Measurements from ENCODE around the gene TEK.

Gene TEK

DNA sequence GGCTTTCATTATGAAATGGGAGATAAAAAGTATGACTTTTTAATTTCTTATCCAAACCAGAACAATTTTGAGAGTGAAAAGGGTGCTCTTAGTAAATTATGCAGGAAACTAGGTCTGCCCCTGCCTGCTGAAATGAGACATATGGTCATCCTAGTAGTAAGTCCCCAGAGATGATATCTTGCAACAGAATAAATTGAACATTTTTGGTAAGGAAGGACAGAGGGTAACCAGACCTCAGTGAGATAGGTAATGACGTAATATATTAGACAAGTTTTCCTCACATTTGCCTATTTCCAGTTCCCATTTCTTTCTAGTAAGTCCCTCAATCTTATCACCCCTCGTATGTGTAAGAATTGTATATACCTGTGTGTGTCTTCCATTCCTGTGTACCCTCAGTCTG lies 96.2 kb downstream of the TEK start:
- TF ChIP-seq TCF12 (IDR thresholded peaks at IDR 0.05; ENCODE audit: low read depth): no peak
- no peak for TF ChIP-seq CREB1 (IDR thresholded peaks at IDR 0.05; ENCODE audit: low read depth)
- TF ChIP-seq YY1 (IDR thresholded peaks at IDR 0.05; ENCODE audit: low read depth): no peak
- no peak for TF ChIP-seq TEAD4 (IDR thresholded peaks at IDR 0.05)
- TF ChIP-seq TAF1 (IDR thresholded peaks at IDR 0.05; ENCODE audit: low read depth): no peak
- no peak for TF ChIP-seq EGR1 (IDR thresholded peaks at IDR 0.05)
- TF ChIP-seq, protein P1, sequence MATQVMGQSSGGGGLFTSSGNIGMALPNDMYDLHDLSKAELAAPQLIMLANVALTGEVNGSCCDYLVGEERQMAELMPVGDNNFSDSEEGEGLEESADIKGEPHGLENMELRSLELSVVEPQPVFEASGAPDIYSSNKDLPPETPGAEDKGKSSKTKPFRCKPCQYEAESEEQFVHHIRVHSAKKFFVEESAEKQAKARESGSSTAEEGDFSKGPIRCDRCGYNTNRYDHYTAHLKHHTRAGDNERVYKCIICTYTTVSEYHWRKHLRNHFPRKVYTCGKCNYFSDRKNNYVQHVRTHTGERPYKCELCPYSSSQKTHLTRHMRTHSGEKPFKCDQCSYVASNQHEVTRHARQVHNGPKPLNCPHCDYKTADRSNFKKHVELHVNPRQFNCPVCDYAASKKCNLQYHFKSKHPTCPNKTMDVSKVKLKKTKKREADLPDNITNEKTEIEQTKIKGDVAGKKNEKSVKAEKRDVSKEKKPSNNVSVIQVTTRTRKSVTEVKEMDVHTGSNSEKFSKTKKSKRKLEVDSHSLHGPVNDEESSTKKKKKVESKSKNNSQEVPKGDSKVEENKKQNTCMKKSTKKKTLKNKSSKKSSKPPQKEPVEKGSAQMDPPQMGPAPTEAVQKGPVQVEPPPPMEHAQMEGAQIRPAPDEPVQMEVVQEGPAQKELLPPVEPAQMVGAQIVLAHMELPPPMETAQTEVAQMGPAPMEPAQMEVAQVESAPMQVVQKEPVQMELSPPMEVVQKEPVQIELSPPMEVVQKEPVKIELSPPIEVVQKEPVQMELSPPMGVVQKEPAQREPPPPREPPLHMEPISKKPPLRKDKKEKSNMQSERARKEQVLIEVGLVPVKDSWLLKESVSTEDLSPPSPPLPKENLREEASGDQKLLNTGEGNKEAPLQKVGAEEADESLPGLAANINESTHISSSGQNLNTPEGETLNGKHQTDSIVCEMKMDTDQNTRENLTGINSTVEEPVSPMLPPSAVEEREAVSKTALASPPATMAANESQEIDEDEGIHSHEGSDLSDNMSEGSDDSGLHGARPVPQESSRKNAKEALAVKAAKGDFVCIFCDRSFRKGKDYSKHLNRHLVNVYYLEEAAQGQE (IDR thresholded peaks at IDR 0.05; ENCODE audit: low read depth): no peak
- no peak for TF ChIP-seq EP300 (IDR thresholded peaks at IDR 0.05; ENCODE audit: borderline replicate concordance)
- no peak for TF ChIP-seq RAD21 (IDR thresholded peaks at IDR 0.05; ENCODE audit: low read depth)
- no peak for TF ChIP-seq ZBTB7A (IDR thresholded peaks at IDR 0.05; ENCODE audit: low read depth)
- TF ChIP-seq, protein P2, sequence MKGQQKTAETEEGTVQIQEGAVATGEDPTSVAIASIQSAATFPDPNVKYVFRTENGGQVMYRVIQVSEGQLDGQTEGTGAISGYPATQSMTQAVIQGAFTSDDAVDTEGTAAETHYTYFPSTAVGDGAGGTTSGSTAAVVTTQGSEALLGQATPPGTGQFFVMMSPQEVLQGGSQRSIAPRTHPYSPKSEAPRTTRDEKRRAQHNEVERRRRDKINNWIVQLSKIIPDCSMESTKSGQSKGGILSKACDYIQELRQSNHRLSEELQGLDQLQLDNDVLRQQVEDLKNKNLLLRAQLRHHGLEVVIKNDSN (IDR thresholded peaks at IDR 0.05): no peak
- TF ChIP-seq, protein P3, sequence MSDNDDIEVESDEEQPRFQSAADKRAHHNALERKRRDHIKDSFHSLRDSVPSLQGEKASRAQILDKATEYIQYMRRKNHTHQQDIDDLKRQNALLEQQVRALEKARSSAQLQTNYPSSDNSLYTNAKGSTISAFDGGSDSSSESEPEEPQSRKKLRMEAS (IDR thresholded peaks at IDR 0.05): no peak
- no peak for TF ChIP-seq CEBPB (IDR thresholded peaks at IDR 0.05)
- no peak for TF ChIP-seq NFIC (IDR thresholded peaks at IDR 0.05)
- TF ChIP-seq FOXM1 (IDR thresholded peaks at IDR 0.05; ENCODE audit: borderline replicate concordance, low read depth): no peak

DNA sequence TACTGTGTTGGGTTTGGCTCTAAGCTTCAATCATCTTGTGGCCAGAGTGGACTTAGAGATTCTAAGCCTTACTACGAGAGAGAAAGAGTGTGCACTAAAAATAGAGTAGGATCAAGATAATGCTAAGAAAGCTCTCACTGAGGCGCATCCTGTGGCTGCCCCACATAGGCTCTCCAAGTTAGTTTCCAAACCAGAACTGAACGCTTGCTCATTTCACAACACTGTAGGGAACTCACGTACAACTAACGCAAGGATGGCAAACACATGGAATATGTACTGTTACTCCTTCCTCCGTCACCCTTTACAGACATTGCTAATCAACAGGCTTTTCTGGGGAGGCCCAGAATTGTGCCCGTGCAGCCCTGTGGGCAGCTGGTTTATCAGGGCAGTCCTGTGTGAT lies 97.0 kb downstream of the TEK start:
- TF ChIP-seq RAD21 (IDR thresholded peaks at IDR 0.05; ENCODE audit: low read depth) (no peak), TCF12 (IDR thresholded peaks at IDR 0.05; ENCODE audit: low read depth) (no peak), CREB1 (IDR thresholded peaks at IDR 0.05; ENCODE audit: low read depth) (no peak), NFIC (IDR thresholded peaks at IDR 0.05) (no peak), CEBPB (IDR thresholded peaks at IDR 0.05) (no peak), ZBTB7A (IDR thresholded peaks at IDR 0.05; ENCODE audit: low read depth) (no peak)

DNA sequence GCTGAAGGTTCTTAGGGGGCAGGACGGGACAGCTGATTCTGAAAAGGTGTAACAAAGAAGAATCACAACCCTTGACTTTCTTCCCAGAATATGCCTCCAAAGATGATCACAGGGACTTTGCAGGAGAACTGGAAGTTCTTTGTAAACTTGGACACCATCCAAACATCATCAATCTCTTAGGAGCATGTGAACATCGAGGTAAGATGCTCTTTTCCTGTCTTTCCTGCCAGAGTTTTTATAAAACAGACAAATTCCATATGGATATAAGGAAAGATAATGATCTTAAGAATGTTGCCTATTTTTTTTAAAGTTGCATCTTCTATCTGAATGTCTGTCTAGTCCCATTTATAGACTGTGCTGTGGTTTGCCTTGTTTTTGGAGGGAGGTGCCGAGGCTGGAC lies 100.0 kb downstream of the TEK start:
- TF ChIP-seq ZBTB7A (IDR thresholded peaks at IDR 0.05; ENCODE audit: low read depth) (no peak), YY1 (IDR thresholded peaks at IDR 0.05; ENCODE audit: low read depth) (no peak), CEBPB (IDR thresholded peaks at IDR 0.05) (no peak), FOXM1 (IDR thresholded peaks at IDR 0.05; ENCODE audit: borderline replicate concordance, low read depth) (no peak)
- TF ChIP-seq, protein P1 (IDR thresholded peaks at IDR 0.05; ENCODE audit: low read depth): no peak
- TF ChIP-seq, protein P3 (IDR thresholded peaks at IDR 0.05): no peak
- TF ChIP-seq, protein P2 (IDR thresholded peaks at IDR 0.05): no peak

DNA sequence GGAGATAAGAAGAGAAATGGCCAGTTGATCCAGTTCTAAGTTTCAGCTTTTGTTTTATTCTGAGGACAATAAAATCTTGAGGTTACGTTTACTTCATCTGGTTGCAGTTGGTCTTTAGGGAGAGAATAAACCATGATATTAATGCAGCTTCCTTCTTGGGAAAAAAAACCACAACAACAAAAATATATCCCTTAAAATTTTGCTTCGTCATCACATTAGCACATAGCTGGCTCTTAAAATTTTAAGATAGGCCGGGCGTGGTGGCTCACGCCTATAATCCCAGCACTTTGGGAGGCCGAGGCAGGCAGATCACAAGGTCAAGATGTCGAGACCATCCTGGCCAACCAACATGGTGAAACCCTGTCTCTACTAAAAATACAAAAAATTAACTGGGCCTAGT lies 101.6 kb downstream of the TEK start:
- TF ChIP-seq ZBTB7A (IDR thresholded peaks at IDR 0.05; ENCODE audit: low read depth): no peak
- no peak for TF ChIP-seq YY1 (IDR thresholded peaks at IDR 0.05; ENCODE audit: low read depth)
- no peak for TF ChIP-seq TEAD4 (IDR thresholded peaks at IDR 0.05)
- no peak for TF ChIP-seq CEBPB (IDR thresholded peaks at IDR 0.05)
- TF ChIP-seq, protein P1 (IDR thresholded peaks at IDR 0.05; ENCODE audit: low read depth): no peak
- TF ChIP-seq EGR1 (IDR thresholded peaks at IDR 0.05): no peak
- no peak for TF ChIP-seq TAF1 (IDR thresholded peaks at IDR 0.05; ENCODE audit: low read depth)
- TF ChIP-seq FOXM1 (IDR thresholded peaks at IDR 0.05; ENCODE audit: borderline replicate concordance, low read depth): no peak
- TF ChIP-seq RAD21 (IDR thresholded peaks at IDR 0.05; ENCODE audit: low read depth): no peak
- no peak for TF ChIP-seq TCF12 (IDR thresholded peaks at IDR 0.05; ENCODE audit: low read depth)
- no peak for TF ChIP-seq EP300 (IDR thresholded peaks at IDR 0.05; ENCODE audit: borderline replicate concordance)
- no peak for TF ChIP-seq CREB1 (IDR thresholded peaks at IDR 0.05; ENCODE audit: low read depth)

DNA sequence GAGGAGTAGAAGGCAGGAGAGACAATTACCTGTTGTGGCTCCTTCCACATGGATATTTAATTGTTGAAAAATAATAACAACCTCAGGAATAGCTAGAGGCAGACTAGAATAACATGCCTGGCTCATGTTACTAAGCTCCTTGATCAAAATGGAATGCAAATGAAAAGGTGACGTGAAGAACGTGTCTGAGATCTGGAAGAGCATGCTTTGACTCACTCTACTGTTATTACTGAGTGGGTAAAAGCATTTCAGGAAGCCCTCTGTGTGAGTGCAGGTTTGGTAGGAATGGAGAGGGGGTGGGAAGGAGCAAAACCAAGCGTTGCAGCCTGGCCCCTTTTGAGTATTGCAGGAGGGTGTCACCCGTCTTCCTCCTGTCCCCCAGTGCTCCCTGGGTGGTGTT lies 103.2 kb downstream of the TEK start:
- no peak for TF ChIP-seq CREB1 (IDR thresholded peaks at IDR 0.05; ENCODE audit: low read depth)
- TF ChIP-seq RAD21 (IDR thresholded peaks at IDR 0.05; ENCODE audit: low read depth): no peak
- no peak for TF ChIP-seq NFIC (IDR thresholded peaks at IDR 0.05)
- TF ChIP-seq CEBPB (IDR thresholded peaks at IDR 0.05): no peak
- TF ChIP-seq, protein P1 (IDR thresholded peaks at IDR 0.05; ENCODE audit: low read depth): no peak
- no peak for TF ChIP-seq TEAD4 (IDR thresholded peaks at IDR 0.05)
- TF ChIP-seq, protein P2 (IDR thresholded peaks at IDR 0.05): no peak
- no peak for TF ChIP-seq EP300 (IDR thresholded peaks at IDR 0.05; ENCODE audit: borderline replicate concordance)
- TF ChIP-seq ZBTB7A (IDR thresholded peaks at IDR 0.05; ENCODE audit: low read depth): no peak

All from Ishikawa (cell line).